Large intestine (tissue), 3 donors: ENCODE measurements around the gene IFITM5. TPM values are rescaled to one million over a fixed set of nuclear protein-coding genes. Genes with fewer than 3 reads are reported as not detected.
A peak's percentile ranks its signal among the peaks of the same experiment; 100 is the strongest.
"Not testable (repeated sequence)": the region's sequence is repeated elsewhere in the genome, so short reads cannot be mapped to it uniquely, and the experiment has no call there.

ENCODE experiments used
- DNase-seq, 2 donors: peaks; one replicate each; pipeline versions ENCODE4 v3.0.0 to v3.0.0-alpha.2; 2013
- H3K27ac ChIP-seq: one replicate; pipeline ENCODE4 v1.5.1; 2013; ENCODE audit warnings: low read length
- H3K27me3 ChIP-seq: 2 replicates; pipeline ENCODE4 v1.6.1; 2013; ENCODE audit warnings: low read length; ENCODE audit not compliant: control insufficient read depth, insufficient read depth
- H3K36me3 ChIP-seq: 2 replicates; pipeline ENCODE4 v1.6.1; 2013; ENCODE audit warnings: low read length; ENCODE audit not compliant: control insufficient read depth, insufficient read depth
- H3K4me1 ChIP-seq: one replicate; pipeline ENCODE4 v1.6.1; 2013; ENCODE audit warnings: low read length; ENCODE audit not compliant: control insufficient read depth, insufficient read depth
- H3K4me3 ChIP-seq: one replicate; pipeline ENCODE4 v1.5.1; 2013; ENCODE audit warnings: low read length
- H3K9me3 ChIP-seq: one replicate; pipeline ENCODE4 v1.6.1; 2013; ENCODE audit warnings: mild to moderate bottlenecking, low read depth, low read length, moderate library complexity; ENCODE audit not compliant: control insufficient read depth
- WGBS: methylation state at CpG from one replicate; pipeline ENCODE4 v1.1.5; 2013; ENCODE audit warnings: low lambda C conversion rate; ENCODE audit not compliant: insufficient coverage; 5-methylcytosine and 5-hydroxymethylcytosine counted together
- polyA plus RNA-seq: library from polyadenylated mRNA; unstranded; fragments of 120-200 nt; gene quantifications from one replicate; pipeline ENCODE4 v1.2.1, GENCODE V29; 2013

IFITM5 gene
- polyA plus RNA-seq, 1 donor, result 0.10 TPM

- DNase-seq, result peak in 1 of 2 donors; percentile 80
- no CpG with 5 or more reads among the region's 25 CpGs for WGBS
- peak overlapping the region; percentile 52 for H3K27ac ChIP-seq
Measured at GRCh38 chr11:334264-334994, 35.1 kb upstream of the IFITM5 start.

GRCh38 chr11:333616-334263, 34.4 kb upstream of the IFITM5 start:
- not testable (repeated sequence) for H3K9me3 ChIP-seq, DNase-seq, H3K4me3 ChIP-seq, H3K36me3 ChIP-seq, H3K27ac ChIP-seq, H3K27me3 ChIP-seq
- WGBS, result no CpG with 5 or more reads among the region's 17 CpGs
- H3K4me1 ChIP-seq, result peaks cover 23% of the 10 kb centered on the region

More at GRCh38 chr11:334264-334994, 35.1 kb upstream of the IFITM5 start:
- H3K36me3 ChIP-seq, result no peaks in the 10 kb centered on the region
- H3K4me3 ChIP-seq, result no peak overlapping the region
- H3K27me3 ChIP-seq, result no peaks in the 10 kb centered on the region
- H3K9me3 ChIP-seq, result no peaks in the 10 kb centered on the region
- peaks cover 23% of the 10 kb centered on the region for H3K4me1 ChIP-seq

- DNase-seq, result no peak
- WGBS, result 100% methylated on average over 3 of the region's 23 CpGs
- Histone ChIP-seq H3K9me3 (no peaks in the 10 kb centered on the region), H3K36me3 (no peaks in the 10 kb centered on the region), H3K4me1 (peaks cover 23% of the 10 kb centered on the region), H3K4me3 (no peak overlapping the region), H3K27ac (no peak overlapping the region), H3K27me3 (no peaks in the 10 kb centered on the region)
Measured at GRCh38 chr11:332651-333480, 33.5 kb upstream of the IFITM5 start.

GRCh38 chr11:331358-332060, 32.2 kb upstream of the IFITM5 start:
- peaks cover 29% of the 10 kb centered on the region for H3K4me1 ChIP-seq
- no peak for DNase-seq
- H3K27ac ChIP-seq, result no peak overlapping the region
- no peak overlapping the region for H3K4me3 ChIP-seq
- no CpG with 5 or more reads among the region's 19 CpGs for whole genome bisulfite sequencing
- no peaks in the 10 kb centered on the region for H3K9me3 ChIP-seq
- H3K36me3 ChIP-seq, result no peaks in the 10 kb centered on the region
- H3K27me3 ChIP-seq, result no peaks in the 10 kb centered on the region

GRCh38 chr11:330694-331357, 31.5 kb upstream of the IFITM5 start:
- Histone ChIP-seq H3K27ac (no peak overlapping the region), H3K4me1 (peaks cover 28% of the 10 kb centered on the region), H3K4me3 (no peak overlapping the region), H3K9me3 (no peaks in the 10 kb centered on the region), H3K27me3 (no peaks in the 10 kb centered on the region), H3K36me3 (no peaks in the 10 kb centered on the region)
- WGBS, result no CpG with 5 or more reads among the region's 34 CpGs
- DNase-seq, result no peak

- Histone ChIP-seq H3K27me3 (no peaks in the 10 kb centered on the region), H3K4me3 (no peak overlapping the region), H3K9me3 (no peaks in the 10 kb centered on the region), H3K36me3 (no peaks in the 10 kb centered on the region), H3K4me1 (peaks cover 28% of the 10 kb centered on the region), H3K27ac (no peak overlapping the region)
- no CpG with 5 or more reads among the region's 14 CpGs for WGBS
- no peak for DNase-seq
Measured at GRCh38 chr11:330307-330693, 31.0 kb upstream of the IFITM5 start.

GRCh38 chr11:329886-330253, 30.5 kb upstream of the IFITM5 start:
- whole genome bisulfite sequencing, result no CpG with 5 or more reads among the region's 2 CpGs
- Histone ChIP-seq H3K9me3 (no peaks in the 10 kb centered on the region), H3K27ac (no peak overlapping the region), H3K36me3 (no peaks in the 10 kb centered on the region), H3K4me1 (peaks cover 28% of the 10 kb centered on the region), H3K27me3 (no peaks in the 10 kb centered on the region), H3K4me3 (no peak overlapping the region)
- no peak for DNase-seq

- H3K27ac ChIP-seq, H3K27me3 ChIP-seq, DNase-seq, H3K9me3 ChIP-seq, H3K4me3 ChIP-seq, H3K36me3 ChIP-seq: not testable (repeated sequence)
- no CpG with 5 or more reads among the region's 15 CpGs for WGBS
- H3K4me1 ChIP-seq, result peaks cover 28% of the 10 kb centered on the region
Measured at GRCh38 chr11:328516-329100, 29.3 kb upstream of the IFITM5 start.

GRCh38 chr11:328012-328411, 28.7 kb upstream of the IFITM5 start:
- Histone ChIP-seq H3K27me3 (no peaks in the 10 kb centered on the region), H3K27ac (no peak overlapping the region), H3K4me3 (no peak overlapping the region), H3K9me3 (no peaks in the 10 kb centered on the region), H3K4me1 (peaks cover 28% of the 10 kb centered on the region), H3K36me3 (no peaks in the 10 kb centered on the region)
- DNase-seq, result no peak
- no CpG with 5 or more reads among the region's 13 CpGs for WGBS
